AG09309 (cell line): ENCODE results near the gene CLEC19A.
"Not testable (repeated sequence)": the region's sequence is repeated elsewhere in the genome, so short reads cannot be mapped to it uniquely, and the experiment has no call there.

ENCODE experiments used
- DNase-seq: peaks from one replicate; pipeline ENCODE4 v3.0.0-alpha.2; 2010; ENCODE audit warnings: low read depth
- H3K4me3 ChIP-seq: 2 replicates; pipeline ENCODE4 v1.5.1; 2011; ENCODE audit warnings: mild to moderate bottlenecking, low read depth, low read length, moderate library complexity; ENCODE audit not compliant: control insufficient read depth
- CTCF ChIP-seq: IDR thresholded peaks from 2 replicates; pipeline ENCODE4 v1.5.1; 2011; ENCODE audit warnings: mild to moderate bottlenecking, low read depth, low read length, inconsistent platforms; ENCODE audit not compliant: insufficient read depth, control insufficient read depth; ENCODE audit errors: missing control alignments

The CLEC19A gene

GRCh38 chr16:19309178-19309577, 23.6 kb downstream of the CLEC19A start:
- no peak for TF ChIP-seq CTCF
- DNase-seq, result no peak
- no peak overlapping the region for H3K4me3 ChIP-seq

GRCh38 chr16:19314718-19315425, 29.3 kb downstream of the CLEC19A start:
- no peak for TF ChIP-seq CTCF
- no peak overlapping the region for H3K4me3 ChIP-seq
- DNase-seq, result no peak

- DNase-seq, result no peak
- TF ChIP-seq CTCF, result no peak
- H3K4me3 ChIP-seq, result no peak overlapping the region
Measured at GRCh38 chr16:19315889-19316433, 30.4 kb downstream of the CLEC19A start.

- no peak for TF ChIP-seq CTCF
- DNase-seq, result no peak
- H3K4me3 ChIP-seq, result no peak overlapping the region
Measured at GRCh38 chr16:19316846-19317245, 31.3 kb downstream of the CLEC19A start.

GRCh38 chr16:19321186-19321585, 35.7 kb downstream of the CLEC19A start:
- not testable (repeated sequence) for DNase-seq, H3K4me3 ChIP-seq

GRCh38 chr16:19323596-19323995, 38.1 kb downstream of the CLEC19A start:
- no peak overlapping the region for H3K4me3 ChIP-seq
- no peak for TF ChIP-seq CTCF
- DNase-seq, result no peak

- no peak for TF ChIP-seq CTCF
- DNase-seq, result no peak
- no peak overlapping the region for H3K4me3 ChIP-seq
Measured at GRCh38 chr16:19328364-19328763, 42.8 kb downstream of the CLEC19A start.
